ENCODE measurements around the gene ADGRG6. TPM values are rescaled to one million over a fixed set of nuclear protein-coding genes. Genes with fewer than 3 reads are reported as not detected.

The ADGRG6 gene
- total RNA-seq, 1 donor from 2014 or later: 3.6 TPM

- Histone ChIP-seq H3K27me3 (ENCODE audit: low read depth) (peaks cover 59% of the 10 kb centered on the region), H3K36me3 (no peaks in the 10 kb centered on the region), H3K4me1 (peaks cover 19% of the 10 kb centered on the region), H3K27ac (replicated peaks) (peak overlapping the region; percentile 51), H3K9me3 (replicated peaks) (no peaks in the 10 kb centered on the region), H3K4me3 (peak overlapping the region; percentile 70)
- no peak for DNase-seq
- intact Hi-C loops (cut with micrococcal nuclease): no loop called here
- TF ChIP-seq, protein P1, sequence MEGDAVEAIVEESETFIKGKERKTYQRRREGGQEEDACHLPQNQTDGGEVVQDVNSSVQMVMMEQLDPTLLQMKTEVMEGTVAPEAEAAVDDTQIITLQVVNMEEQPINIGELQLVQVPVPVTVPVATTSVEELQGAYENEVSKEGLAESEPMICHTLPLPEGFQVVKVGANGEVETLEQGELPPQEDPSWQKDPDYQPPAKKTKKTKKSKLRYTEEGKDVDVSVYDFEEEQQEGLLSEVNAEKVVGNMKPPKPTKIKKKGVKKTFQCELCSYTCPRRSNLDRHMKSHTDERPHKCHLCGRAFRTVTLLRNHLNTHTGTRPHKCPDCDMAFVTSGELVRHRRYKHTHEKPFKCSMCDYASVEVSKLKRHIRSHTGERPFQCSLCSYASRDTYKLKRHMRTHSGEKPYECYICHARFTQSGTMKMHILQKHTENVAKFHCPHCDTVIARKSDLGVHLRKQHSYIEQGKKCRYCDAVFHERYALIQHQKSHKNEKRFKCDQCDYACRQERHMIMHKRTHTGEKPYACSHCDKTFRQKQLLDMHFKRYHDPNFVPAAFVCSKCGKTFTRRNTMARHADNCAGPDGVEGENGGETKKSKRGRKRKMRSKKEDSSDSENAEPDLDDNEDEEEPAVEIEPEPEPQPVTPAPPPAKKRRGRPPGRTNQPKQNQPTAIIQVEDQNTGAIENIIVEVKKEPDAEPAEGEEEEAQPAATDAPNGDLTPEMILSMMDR (IDR thresholded peaks at IDR 0.05; ENCODE audit: borderline replicate concordance): no peak
Measured at GRCh38 chr6:142302421-142303175, 791 bp downstream of the ADGRG6 start.

DNA sequence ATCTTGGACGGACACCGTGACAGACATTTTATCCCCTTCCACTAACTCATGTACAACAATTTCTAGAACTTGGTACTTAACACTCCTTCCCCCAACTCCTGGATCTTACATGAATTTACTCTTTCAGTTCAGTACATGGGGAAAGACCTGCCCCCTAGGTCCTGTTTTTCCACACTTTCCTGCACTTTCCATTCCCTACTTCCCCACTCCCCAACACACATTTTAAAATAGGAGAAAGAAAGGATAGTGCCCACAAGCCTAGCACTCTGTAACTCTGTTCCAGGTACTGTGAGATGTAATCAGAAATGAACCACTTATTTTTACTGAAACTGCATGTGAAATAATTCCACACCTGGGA, 1.3 kb downstream of the ADGRG6 start:
- Histone ChIP-seq H3K27me3 (ENCODE audit: low read depth) (peaks cover 59% of the 10 kb centered on the region), H3K4me1 (peaks cover 19% of the 10 kb centered on the region), H3K4me3 (peak overlapping the region; percentile 70), H3K36me3 (no peaks in the 10 kb centered on the region), H3K27ac (replicated peaks) (no peak overlapping the region), H3K9me3 (replicated peaks) (no peaks in the 10 kb centered on the region)
- TF ChIP-seq, protein P1 (IDR thresholded peaks at IDR 0.05; ENCODE audit: borderline replicate concordance): no peak
- no peak for DNase-seq
- intact Hi-C loops (cut with micrococcal nuclease): no loop called here

- no peak for DNase-seq
- no peak overlapping the region for H3K27ac ChIP-seq (replicated peaks)
- no peaks in the 10 kb centered on the region for H3K36me3 ChIP-seq
- H3K4me1 ChIP-seq: peaks cover 19% of the 10 kb centered on the region
- TF ChIP-seq, protein P1 (IDR thresholded peaks at IDR 0.05; ENCODE audit: borderline replicate concordance): no peak
- no peaks in the 10 kb centered on the region for H3K9me3 ChIP-seq (replicated peaks)
- no peak overlapping the region for H3K4me3 ChIP-seq
- H3K27me3 ChIP-seq (ENCODE audit: low read depth): peaks cover 59% of the 10 kb centered on the region
- intact Hi-C loops (cut with micrococcal nuclease): no loop called here
Measured at GRCh38 chr6:142304241-142304640, 2.4 kb downstream of the ADGRG6 start.

DNA sequence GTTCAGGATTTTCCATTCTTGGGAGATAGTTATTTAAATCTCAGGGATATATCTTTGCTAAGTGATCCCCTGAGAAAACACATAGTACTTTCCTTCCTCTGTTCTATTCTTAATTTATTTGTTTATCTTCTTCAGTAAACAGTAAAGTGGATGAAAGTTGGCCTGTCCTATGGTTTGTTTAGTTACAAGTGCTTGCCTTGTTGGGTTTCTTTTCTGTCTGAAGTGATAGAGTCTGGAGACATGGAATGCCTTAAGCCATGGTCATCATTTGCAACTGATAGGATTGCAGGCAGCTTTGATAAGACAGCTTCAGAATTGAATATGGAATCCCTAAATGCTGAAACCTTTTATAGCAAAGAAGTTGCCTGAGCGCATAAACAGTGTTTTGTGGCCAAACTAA, 4.9 kb downstream of the ADGRG6 start:
- intact Hi-C loops (cut with micrococcal nuclease): no loop called here
- Histone ChIP-seq H3K36me3 (no peaks in the 10 kb centered on the region), H3K4me1 (peaks cover 8% of the 10 kb centered on the region), H3K9me3 (replicated peaks) (no peaks in the 10 kb centered on the region), H3K27me3 (ENCODE audit: low read depth) (peaks cover 43% of the 10 kb centered on the region), H3K4me3 (no peak overlapping the region), H3K27ac (replicated peaks) (no peak overlapping the region)
- TF ChIP-seq, protein P1 (IDR thresholded peaks at IDR 0.05; ENCODE audit: borderline replicate concordance): no peak
- DNase-seq: no peak

GRCh38 chr6:142307963-142308748, 6.3 kb downstream of the ADGRG6 start:
- intact Hi-C loops (cut with micrococcal nuclease): no loop called here
- TF ChIP-seq, protein P1 (IDR thresholded peaks at IDR 0.05; ENCODE audit: borderline replicate concordance): no peak
- DNase-seq: no peak
- Histone ChIP-seq H3K4me3 (no peak overlapping the region), H3K27me3 (ENCODE audit: low read depth) (peaks cover 29% of the 10 kb centered on the region), H3K4me1 (no peaks in the 10 kb centered on the region), H3K9me3 (replicated peaks) (no peaks in the 10 kb centered on the region), H3K27ac (replicated peaks) (no peak overlapping the region), H3K36me3 (no peaks in the 10 kb centered on the region)

Measured in left ventricle myocardium inferior (tissue), 1 donor.